ENCODE results near the gene RXFP1.

The RXFP1 gene

GRCh38 chr4:158543191-158543590 lies 21.5 kb downstream of the RXFP1 start:
- DNase-seq = peak; percentile 30

- DNase-seq = peak; percentile 48
Observed at GRCh38 chr4:158544141-158544540, 22.5 kb downstream of the RXFP1 start.

- no peak for DNase-seq
Observed at GRCh38 chr4:158553364-158553763, 31.7 kb downstream of the RXFP1 start.

GRCh38 chr4:158560284-158560683 lies 38.6 kb downstream of the RXFP1 start:
- no peak for DNase-seq

GRCh38 chr4:158566860-158567259 lies 45.2 kb downstream of the RXFP1 start:
- no peak for DNase-seq

- no peak for DNase-seq
Observed at GRCh38 chr4:158571736-158572135, 50.1 kb downstream of the RXFP1 start.

GRCh38 chr4:158572608-158573007 lies 50.9 kb downstream of the RXFP1 start:
- no peak for DNase-seq

- DNase-seq = peak; percentile 20
Observed at GRCh38 chr4:158578476-158578875, 56.8 kb downstream of the RXFP1 start.

- DNase-seq = no peak
Observed at GRCh38 chr4:158580064-158580463, 58.4 kb downstream of the RXFP1 start.

GRCh38 chr4:158581161-158581560 lies 59.5 kb downstream of the RXFP1 start:
- DNase-seq = peak; percentile 46

- no peak for DNase-seq
Observed at GRCh38 chr4:158586881-158587280, 65.2 kb downstream of the RXFP1 start.

- DNase-seq = no peak
Observed at GRCh38 chr4:158588285-158588684, 66.6 kb downstream of the RXFP1 start.

GRCh38 chr4:158588777-158589176 lies 67.1 kb downstream of the RXFP1 start:
- no peak for DNase-seq

- DNase-seq = peak; percentile 44
Observed at GRCh38 chr4:158590306-158590705, 68.6 kb downstream of the RXFP1 start.

- no peak for DNase-seq
Observed at GRCh38 chr4:158590824-158591223, 69.1 kb downstream of the RXFP1 start.

GRCh38 chr4:158597879-158598596 lies 76.4 kb downstream of the RXFP1 start:
- DNase-seq = no peak

- DNase-seq = peak; percentile 65
Observed at GRCh38 chr4:158599150-158599549, 77.5 kb downstream of the RXFP1 start.

GRCh38 chr4:158599765-158600498 lies 78.2 kb downstream of the RXFP1 start:
- DNase-seq = no peak

- no peak for DNase-seq
Observed at GRCh38 chr4:158604369-158604768, 82.7 kb downstream of the RXFP1 start.

- no peak for DNase-seq
Observed at GRCh38 chr4:158605393-158605792, 83.7 kb downstream of the RXFP1 start.

GRCh38 chr4:158606969-158607368 lies 85.3 kb downstream of the RXFP1 start:
- no peak for DNase-seq

- peak; percentile 41 for DNase-seq
Observed at GRCh38 chr4:158609116-158609515, 87.4 kb downstream of the RXFP1 start.

- DNase-seq = peak; percentile 82
Observed at GRCh38 chr4:158610790-158611189, 89.1 kb downstream of the RXFP1 start.

GRCh38 chr4:158613046-158613445 lies 91.4 kb downstream of the RXFP1 start:
- DNase-seq = no peak

- no peak for DNase-seq
Observed at GRCh38 chr4:158617956-158618355, 96.3 kb downstream of the RXFP1 start.
